NCI-H2196 (cell line): ENCODE measurements around the gene NFIA.
A peak's percentile ranks its signal among the peaks of the same experiment; 100 is the strongest.

Experiments
- DNase-seq: peaks from one replicate; lab custom pipeline; 2025; ENCODE audit not compliant: unreplicated experiment; lab: John Stamatoyannopoulos, UW

Gene NFIA

DNA sequence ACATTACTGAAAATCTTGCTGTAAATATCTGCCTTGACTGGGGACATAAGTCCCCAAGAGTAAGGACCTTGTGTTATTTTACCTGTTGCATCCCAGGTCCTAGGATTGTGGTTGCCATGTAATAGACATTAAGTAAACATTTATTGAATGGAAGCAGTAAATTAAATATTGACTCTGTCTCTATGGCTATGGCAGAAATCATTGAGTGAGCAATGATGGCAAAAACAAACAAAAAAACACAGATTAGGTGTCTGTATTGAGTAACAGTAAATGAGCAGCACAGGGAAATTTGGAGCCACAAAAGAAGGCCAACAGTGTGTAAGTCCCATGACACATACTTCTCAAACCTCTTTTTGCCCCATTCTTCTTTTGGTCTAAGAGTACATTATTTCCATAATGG, 240.4 kb downstream of the NFIA start:
- DNase-seq, result peak; percentile 72

DNA sequence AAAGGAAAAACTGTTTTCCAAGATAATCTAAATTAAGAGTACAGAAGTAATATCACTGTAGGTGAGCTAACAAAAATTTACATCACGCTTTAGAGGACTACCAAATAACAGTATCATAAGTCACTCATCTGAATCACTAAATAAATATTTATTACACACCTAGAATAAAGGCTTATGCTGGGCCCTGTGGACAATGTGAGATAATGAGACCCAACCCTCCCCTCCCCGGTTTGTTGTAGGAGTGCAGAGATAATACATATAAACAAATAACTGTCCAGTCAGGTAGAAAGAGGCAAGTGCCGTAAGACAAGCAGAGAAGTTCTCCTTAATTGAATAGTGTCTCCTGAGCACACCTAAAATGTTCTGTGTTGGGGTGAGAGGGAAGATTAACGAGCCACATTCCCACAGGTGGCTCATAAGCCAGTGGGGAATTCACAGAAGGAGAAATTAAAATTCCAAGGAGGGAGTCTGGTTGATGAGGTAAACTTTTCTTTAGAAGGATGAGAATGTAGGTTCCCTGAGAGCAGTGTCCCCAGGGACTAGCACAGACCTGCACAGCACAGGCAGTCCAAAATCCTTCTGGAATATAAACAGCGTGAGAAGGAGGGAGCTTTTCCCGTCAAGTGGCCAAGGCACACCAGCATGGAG, 241.4 kb downstream of the NFIA start:
- DNase-seq, result no peak

DNA sequence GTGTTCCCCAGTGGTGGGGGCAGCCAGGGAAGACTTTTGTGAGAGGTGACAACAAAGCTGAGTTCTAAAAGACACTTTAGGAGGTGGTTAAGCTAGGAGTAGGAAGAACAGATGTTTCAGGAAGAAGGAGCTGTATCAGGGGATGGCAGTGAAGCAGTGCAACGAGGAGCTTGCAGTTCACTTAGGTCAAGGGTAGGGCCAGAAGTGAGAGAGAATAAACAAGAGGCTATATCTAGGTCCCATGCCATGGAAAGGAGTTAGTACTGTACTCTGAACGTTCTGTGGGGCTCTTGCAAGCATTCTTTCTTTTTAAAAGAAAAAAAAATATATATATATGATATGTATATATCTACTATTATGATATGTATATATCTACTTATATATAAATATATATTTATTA, 244.4 kb downstream of the NFIA start:
- no peak for DNase-seq

DNA sequence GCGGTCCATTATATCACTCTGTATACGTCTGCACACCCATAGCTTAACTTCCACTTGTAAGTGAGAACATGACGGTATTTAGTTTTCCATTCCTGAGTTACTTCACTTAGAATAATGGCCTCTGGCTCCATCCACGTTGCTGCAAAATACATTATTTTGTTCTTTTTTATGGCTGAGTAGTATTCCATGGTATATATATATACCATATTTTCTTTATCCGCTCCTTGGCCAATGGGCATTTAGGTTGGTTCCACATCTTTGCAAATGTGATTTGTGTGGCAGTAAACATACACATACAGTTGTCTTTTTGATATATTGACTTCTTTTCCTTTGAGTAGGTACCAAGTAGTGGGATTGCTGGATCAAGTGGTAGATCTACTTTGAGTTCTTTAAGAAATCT, 245.1 kb downstream of the NFIA start:
- no peak for DNase-seq

DNA sequence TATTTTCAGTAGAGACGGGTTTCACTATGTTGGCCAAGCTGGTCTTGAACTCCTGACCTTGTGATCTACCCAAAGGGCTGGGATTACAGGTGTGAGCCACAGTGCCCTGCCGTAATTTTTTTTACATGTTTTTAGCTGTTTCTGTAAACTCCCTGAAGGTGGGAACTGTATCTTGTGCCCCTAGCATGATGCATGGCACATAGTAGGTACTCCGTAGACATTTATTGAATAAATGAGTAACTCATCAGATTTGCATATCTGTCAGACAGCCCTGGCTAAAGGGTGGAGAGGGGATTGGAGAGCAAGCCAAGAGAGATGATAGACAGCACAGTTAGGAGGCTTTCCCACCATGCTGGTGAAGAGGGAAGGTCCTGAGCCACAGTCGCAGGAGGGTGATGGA, 247.2 kb downstream of the NFIA start:
- DNase-seq, result no peak

DNA sequence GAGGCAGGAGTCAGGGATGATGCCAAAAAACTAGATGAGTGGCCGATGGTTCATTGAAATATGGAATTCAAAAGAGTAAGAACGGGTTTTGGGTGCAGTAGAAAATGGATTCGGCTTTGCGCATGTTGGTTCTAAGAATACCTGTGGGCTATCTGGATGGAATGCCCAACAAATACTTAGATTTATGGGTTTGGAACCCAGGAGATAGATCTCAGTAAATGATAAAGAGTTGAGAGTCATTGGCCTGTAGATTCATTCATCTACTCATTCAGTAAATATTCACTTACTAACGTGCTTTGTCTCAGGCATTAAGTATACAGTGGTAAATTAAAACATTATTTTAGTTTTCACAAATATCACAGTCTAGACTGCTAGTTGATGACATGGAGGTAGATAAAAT, 247.7 kb downstream of the NFIA start:
- DNase-seq, result no peak

DNA sequence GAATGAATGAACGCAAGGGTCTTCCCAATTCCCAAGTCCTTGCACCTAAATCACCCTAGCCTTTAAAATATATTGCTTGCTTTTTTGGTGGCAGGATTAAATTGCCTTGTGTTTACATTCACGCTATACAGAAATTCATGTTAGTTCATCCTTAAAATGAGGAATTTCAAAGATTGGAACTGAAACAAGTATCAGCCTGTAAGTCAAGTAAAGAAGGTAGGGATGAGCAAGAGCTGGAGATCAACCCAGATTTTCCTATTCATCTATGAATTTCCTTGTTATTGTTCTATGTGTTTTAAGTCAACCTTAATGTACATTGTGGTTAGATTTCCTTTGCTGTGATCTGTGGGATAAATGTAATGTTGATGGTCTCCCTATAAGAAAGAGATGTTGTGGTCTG, 248.2 kb downstream of the NFIA start:
- no peak for DNase-seq

DNA sequence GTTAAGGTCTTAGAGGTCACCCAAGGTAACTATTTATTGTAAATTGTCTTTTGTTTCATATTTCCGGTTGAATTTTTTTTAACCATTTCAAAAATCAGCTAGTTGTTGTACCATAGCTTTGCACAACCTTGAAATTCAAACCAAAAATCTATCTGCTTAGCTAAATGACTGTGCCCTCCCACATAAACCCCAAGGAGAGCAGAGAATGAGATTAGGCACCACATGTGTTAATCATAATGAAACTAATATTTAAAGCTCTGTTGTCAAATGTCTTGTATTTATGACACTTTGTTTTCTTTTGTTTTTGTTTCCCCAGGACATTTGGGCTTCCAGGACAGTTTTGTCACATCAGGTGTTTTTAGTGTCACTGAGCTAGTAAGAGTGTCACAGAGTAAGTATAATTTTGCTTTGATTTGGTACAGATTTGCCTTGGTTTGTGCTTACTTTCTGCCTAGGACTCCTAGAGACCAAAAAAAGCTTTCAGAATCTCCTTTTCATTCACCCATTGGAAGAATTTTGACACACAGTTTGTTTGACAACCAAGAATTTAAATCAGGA, 249.9 kb downstream of the NFIA start:
- no peak for DNase-seq

DNA sequence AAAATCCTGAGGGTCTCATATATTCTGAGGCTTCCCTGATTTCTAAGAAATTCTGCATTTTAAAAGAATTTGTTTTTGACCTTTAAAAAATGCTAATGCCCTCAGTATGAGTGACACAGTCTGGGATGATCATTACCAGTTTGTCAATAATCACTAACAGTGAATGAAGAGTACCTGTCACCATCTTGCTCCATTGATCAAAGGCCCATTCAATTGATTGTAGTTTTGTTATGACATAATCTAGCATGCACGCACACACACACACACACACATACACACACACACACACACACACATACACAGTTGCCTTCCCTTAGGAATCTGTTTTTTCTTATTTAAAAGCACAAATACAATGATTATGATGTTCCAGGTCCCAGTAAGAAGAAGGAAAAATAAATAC, 250.4 kb downstream of the NFIA start:
- no peak for DNase-seq

DNA sequence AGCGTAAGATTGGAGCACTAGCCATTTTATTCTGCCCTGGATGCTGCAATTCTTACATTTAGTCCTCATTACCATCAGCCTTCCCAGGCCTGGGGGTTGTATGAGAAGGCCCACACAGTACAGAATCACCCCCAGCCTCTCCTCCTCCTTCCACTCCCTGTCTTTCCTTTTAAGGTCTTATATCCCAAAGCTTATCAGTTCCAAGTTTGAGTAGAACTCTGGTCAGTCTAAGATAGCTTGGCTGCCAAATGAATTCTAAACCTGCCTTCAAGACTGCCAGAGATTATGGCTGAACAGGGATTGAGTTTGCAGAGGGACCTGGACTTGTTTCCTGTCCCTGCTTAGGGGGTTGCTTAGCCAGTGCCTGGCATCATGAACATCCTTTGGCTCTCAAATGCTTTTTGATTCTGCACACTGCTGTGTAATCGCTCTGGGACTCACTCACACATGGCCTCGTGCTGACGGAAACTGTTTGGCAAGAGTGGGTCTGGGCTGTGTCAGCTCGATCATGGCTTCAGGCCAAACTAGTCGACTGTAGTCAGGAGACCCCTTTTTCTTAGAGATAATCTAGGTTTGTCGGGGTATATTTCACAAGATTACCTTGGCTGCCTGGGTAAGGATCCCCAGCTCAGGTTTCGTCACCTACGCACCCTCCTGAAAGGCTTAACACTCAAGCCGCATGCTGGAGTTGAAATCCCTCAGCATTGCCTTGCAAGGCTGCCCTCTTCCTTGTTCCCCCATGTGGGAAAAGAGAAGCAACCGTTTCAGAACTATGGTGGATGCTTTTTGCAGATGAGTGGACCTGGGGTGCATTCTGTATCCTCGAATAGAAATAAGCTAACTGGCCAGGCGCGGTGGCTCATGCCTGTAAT, 252.6 kb downstream of the NFIA start:
- DNase-seq, result no peak

DNA sequence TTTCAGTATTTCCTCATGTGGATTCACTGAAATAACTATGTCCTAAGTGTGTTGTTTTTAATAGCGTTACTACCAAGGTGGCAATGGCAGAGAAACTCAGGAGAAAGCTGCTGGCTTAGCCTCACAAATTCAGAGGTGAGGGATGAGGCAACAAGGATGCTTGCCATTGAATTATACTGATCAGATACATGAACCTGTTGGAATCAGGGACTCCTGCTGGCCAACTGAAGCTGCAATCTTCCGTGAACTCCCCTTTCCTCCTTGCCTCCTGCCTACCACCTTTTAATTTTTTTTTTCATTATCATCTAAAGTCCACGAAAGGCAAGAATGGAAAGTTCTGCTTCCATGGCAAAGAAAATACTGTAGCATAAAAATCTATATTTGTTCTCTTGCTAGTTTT, 254.7 kb downstream of the NFIA start:
- no peak for DNase-seq

DNA sequence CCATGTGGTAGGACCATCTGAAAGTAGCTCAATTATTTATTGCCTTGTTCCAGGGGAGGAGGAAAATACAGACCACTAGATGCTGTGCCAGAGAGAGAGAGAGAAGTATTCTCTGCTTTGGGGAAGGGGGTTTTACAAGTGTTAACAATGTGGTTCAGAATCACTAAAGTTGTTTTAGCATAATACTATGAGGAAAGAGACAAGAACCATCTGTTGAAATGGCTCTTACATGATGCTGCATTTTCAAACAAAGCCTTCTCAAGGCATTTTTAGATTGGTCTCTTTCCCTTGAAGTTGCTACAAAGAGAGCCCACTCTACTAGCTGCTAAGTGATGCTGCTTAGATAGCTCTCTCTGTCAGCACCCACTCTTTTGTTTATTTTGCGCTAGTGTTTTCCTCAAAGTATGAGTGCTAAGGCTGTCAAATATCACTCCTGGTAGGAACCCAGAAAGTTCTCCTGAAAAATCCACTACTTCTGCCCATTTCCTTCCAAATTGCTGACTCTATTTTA, 255.1 kb downstream of the NFIA start:
- no peak for DNase-seq

DNA sequence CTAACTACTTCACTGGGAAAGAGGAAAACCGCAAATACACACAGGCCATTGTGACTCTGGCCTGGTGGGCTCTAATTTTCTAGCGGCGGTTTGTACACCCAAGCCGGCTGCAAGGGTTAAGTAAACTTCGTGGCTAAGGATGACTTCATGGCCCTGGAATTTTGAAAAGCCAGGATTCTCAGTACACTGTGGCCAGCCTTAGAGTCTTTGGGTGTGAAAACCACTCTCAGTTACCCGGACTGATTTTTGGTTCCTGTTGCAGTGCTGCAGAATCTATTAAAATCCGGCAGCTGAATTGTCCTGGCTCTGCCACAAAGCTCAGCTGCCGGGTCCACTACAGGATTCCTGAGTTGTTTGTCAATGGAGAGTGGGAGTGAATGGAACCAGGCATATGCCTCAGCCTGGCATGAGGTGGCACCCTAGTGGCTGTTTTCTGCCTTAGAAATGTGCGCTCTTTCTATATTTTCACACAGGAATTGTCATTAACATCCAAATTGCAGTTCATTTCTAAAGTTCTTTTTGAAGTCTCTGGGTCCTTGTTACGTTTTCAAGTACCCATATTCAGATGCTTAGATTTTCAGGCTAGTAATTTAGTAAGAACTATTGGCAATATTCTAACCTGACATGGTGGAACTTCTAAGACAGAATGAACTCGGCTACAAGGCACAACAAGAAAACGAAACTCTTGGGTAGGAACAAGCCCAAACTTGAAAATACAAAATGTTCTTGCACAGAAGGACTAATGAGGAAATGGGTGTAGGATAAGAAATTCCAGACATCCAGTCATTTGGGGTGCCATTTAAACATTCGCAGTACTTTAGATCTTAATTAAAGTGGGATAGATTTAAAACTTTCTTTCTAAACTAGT, 255.9 kb downstream of the NFIA start:
- DNase-seq, result peak; percentile 86

DNA sequence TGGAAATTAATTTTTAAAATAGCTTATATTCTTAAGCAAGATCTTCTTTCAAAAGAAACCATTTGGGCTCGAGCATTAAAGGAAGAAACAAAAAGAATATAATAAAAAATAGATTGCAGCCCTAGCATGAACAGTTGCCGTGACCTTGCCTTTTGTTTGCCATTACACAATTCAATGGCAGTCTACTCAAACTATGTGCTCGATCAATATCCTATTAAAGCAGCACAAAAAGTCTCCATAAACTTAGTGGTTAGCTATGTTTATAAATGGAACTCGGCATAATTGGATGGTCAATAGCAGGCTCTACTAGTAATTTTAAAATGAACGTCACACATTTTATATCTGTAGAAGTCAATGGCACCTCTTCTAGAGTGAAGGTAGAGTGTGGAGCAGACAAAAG, 256.5 kb downstream of the NFIA start:
- no peak for DNase-seq

DNA sequence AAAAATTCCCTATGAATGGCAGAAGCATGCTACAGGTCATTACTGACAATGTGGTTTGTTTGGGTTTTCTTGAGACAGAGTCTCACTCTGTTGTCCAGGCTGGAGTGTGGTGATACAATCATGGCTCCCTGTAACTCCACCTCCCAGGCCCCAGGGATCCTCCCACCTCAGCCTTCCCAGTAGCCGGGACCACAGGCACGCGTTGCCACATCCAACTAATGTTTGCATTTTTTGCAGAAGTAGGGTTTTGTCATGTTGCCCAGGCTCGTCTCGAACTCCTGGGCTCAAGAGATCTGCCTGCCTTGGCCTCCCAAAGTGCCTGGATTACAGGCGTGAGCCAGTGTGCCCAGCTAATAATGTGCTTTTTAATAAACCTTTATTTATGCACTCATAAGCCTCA, 259.1 kb downstream of the NFIA start:
- DNase-seq, result no peak

DNA sequence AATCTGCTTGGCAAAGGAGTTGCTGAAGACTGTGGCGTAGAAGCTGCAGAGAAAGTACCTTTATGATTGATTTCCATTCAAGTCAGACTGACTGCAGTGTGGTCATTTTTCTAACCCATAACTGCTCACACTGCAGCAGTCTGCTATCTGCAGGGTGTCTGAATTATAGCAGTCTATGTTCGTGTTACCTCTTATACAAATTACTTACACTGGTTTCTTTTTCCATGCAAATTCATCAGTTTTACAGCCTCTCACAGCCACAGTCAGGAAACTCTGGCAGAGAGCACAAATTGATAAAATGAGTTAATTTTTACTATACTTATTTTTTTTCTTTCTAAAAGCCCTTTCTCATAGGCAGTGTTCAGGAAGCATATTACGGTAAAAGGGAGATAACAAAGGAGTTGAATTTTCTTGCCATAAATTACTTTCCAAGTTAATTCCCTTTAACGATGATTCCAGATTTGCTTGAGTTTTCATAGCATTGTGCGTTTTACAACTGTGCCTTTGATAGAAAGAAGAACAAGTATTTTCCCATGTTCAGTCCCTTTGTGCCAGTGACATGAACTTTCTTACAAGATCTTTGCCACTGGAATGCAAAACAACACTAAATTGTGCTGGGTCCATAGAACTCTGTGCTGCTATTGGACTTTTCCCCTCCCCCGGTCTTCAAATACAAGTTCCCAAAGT, 261.5 kb downstream of the NFIA start:
- no peak for DNase-seq

DNA sequence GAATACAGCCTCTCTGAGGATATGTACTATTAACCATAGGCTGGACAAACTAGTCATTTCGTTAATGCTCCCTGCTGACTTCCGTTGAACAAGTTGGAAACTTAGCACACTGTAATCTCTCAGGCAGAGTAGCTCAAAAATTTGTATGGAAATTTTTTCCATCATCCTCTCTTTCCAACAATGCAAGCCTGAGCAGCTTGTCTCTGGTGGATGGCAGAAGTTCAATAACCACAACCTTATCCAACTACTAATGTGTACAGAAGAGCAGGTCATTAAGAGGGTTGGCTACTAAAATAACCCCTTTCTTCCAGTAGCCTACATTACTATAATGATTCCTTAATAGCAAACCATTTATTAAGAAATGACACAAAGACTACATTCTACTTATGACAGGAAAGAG, 262.3 kb downstream of the NFIA start:
- no peak for DNase-seq

DNA sequence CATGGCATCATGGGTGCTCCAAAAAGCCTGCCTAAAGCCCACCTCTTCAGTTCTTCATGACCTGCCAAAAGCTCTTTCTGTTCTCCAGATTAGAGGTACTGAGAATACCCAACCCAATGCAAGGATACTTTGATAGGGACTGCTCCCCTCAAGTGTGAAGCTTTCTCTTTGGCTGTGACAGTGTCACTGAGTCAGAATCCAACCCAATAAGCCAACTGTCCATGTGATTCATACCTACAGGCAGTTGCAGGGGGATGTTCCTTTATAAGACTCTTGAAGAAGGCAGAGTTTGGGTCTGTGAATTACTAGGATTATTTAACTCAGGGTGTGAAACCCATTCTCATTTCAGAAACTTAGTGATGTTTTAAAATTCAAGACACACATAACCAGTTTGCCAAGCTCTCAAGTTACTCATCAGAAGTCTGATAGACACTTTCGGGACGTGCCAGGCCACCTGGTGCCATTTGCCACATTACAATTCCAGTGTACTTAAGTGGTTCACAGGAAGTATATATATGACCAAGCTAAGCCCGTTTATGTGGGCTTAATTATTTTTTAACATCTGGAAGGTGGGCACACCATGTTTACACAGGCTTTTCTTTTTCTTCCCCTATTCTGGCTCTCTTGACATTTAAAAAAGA, 265.8 kb downstream of the NFIA start:
- DNase-seq, result no peak

DNA sequence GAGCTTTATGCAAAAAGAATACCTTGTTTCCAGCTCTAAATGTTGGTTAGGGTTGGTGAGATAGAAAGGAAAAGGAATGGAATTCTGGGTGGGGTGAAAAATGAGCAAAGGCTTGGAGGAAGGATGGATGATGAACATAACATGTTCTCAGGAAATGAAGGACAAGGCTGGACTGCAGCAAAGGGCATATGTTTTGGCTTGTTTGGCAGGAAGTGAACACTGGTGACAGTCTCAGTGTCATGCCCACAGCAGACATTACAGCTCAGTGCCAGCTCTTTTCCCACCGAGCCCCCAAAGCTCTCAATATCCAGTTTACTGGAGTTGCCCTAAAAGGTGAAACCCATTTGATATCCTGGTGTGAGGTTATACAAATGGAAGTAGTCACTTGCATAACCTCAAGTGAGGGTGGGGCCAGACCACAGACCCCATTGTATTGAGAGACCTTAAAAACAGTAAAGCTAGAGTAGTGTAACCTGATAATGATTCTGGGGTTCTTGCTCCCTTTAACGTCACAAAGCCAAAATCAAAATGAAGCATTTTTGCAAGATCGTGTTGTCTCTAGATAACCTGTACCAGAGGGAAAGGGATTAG, 270.6 kb downstream of the NFIA start:
- no peak for DNase-seq
